Measurements from ENCODE around the gene SEPHS2.

Gene SEPHS2

GRCh38 chr16:30407804-30408534, 37.7 kb downstream of the SEPHS2 start:
- H3K4me1 ChIP-seq (ENCODE audit: control insufficient read depth, insufficient read depth, low read length), result peaks cover 5% of the 10 kb centered on the region; the same call in 1 of the 2 replicates
- TF ChIP-seq OSR2 (tag by site-specific recombination; IDR thresholded peaks at IDR 0.05), result peak; percentile 51
- TF ChIP-seq GLIS1 (tag by site-specific recombination; IDR thresholded peaks at IDR 0.05), result peak; percentile 81
- 0 out of 2 replicates have a peak, but pooled peaks have one; percentile 51 for TF ChIP-seq SP7 (tag by site-specific recombination; IDR thresholded peaks at IDR 0.05)
- TF ChIP-seq IKZF3 (tag by site-specific recombination; IDR thresholded peaks at IDR 0.05), result peak; percentile 86
- 0 out of 2 replicates have a peak, but pooled peaks have one; percentile 58 for TF ChIP-seq ZNF449 (tag by site-specific recombination; IDR thresholded peaks at IDR 0.05)
- TF ChIP-seq GFI1B (tag by site-specific recombination; IDR thresholded peaks at IDR 0.05), result no peak
- TF ChIP-seq SP2 (tag by site-specific recombination; IDR thresholded peaks at IDR 0.05), result peak; percentile 2
- peak; percentile 6; the same call in 1 of the 2 replicates for TF ChIP-seq BCL11B (tag by site-specific recombination; IDR thresholded peaks at IDR 0.05; ENCODE audit: low read depth)
- TF ChIP-seq ZSCAN4 (tag by site-specific recombination; IDR thresholded peaks at IDR 0.05), result no peak
- TF ChIP-seq ZNF513 (tag by site-specific recombination; IDR thresholded peaks at IDR 0.05), result peak; percentile 94
- TF ChIP-seq PRDM10 (tag by site-specific recombination; IDR thresholded peaks at IDR 0.05), result peak; percentile 29; the same call in 1 of the 2 replicates
- no peak for TF ChIP-seq ZNF560 (tag by site-specific recombination; IDR thresholded peaks at IDR 0.05; ENCODE audit: borderline replicate concordance)
- TF ChIP-seq KLF9 (tag by site-specific recombination; IDR thresholded peaks at IDR 0.05; ENCODE audit: low read depth), result peak; percentile 16
- TF ChIP-seq ZNF629 (tag by site-specific recombination; IDR thresholded peaks at IDR 0.05), result peak; percentile 21; the same call in 1 of the 2 replicates
- TF ChIP-seq ZIC2 (tag by site-specific recombination; IDR thresholded peaks at IDR 0.05), result peak; percentile 87
- TF ChIP-seq KLF10 (tag by site-specific recombination; IDR thresholded peaks at IDR 0.05), result peak; percentile 66
- TF ChIP-seq ZNF221 (tag by site-specific recombination; IDR thresholded peaks at IDR 0.05; ENCODE audit: borderline replicate concordance), result no peak
- no peak for TF ChIP-seq ZNF341 (tag by site-specific recombination; IDR thresholded peaks at IDR 0.05; ENCODE audit: low read depth)
- TF ChIP-seq ZNF473 (tag by site-specific recombination; IDR thresholded peaks at IDR 0.05), result no peak
- TF ChIP-seq ZNF621 (tag by site-specific recombination; IDR thresholded peaks at IDR 0.05), result no peak
- TF ChIP-seq ZNF398 (tag by site-specific recombination; IDR thresholded peaks at IDR 0.05), result peak; percentile 4; the same call in 1 of the 2 replicates
- peak; percentile 82 for TF ChIP-seq ZNF76 (tag by site-specific recombination; IDR thresholded peaks at IDR 0.05; ENCODE audit: borderline replicate concordance, low read depth)
- TF ChIP-seq ZNF266 (tag by site-specific recombination; IDR thresholded peaks at IDR 0.05; ENCODE audit: low read depth), result no peak
- TF ChIP-seq MZF1 (tag by site-specific recombination; IDR thresholded peaks at IDR 0.05; ENCODE audit: borderline replicate concordance), result peak; percentile 50; the same call in 1 of the 2 replicates
- TF ChIP-seq ZBTB20 (tag by site-specific recombination; IDR thresholded peaks at IDR 0.05), result peak; percentile 49
- H3K4me3 ChIP-seq (ENCODE audit: low read depth, low read length), result peak overlapping the region; percentile 82
- peak overlapping the region; percentile 92 for H3K27ac ChIP-seq (ENCODE audit: extremely low read depth, low read depth, low read length)
- H3K9me3 ChIP-seq (ENCODE audit: control insufficient read depth, insufficient read depth, low read depth, low read length), result no peaks in the 10 kb centered on the region
- CTCF ChIA-PET, result interaction anchor here (0.6 to 2.9 kb wide), 21 partner anchors 10 to 447 kb away, joined by 3 to 27 read pairs (median 5); partner anchors contain the start of genes DCTPP1, TBX6, TLCD3B and ZNF48
- peaks cover 6 to 38% of the 10 kb centered on the region in 2 experiments; a peak in 2 of 3 replicates for H3K36me3 ChIP-seq (ENCODE audit: control insufficient read depth in 2 of 2, insufficient read depth in 1 of 2, low read length in 2 of 2)
- POLR2A ChIA-PET, result interaction anchor here (0.5 to 5.9 kb wide), 26 partner anchors 8 to 584 kb away, joined by 3 to 64 read pairs (median 4); partner anchors contain the start of genes ALDOA, CD2BP2, DCTPP1 and FBRS

All from HEK293 (cell line).